ENCODE measurements around the gene OR2T33. TPM values are rescaled to one million over a fixed set of nuclear protein-coding genes. Genes with fewer than 3 reads are reported as not detected.

Gene OR2T33
- polyA plus RNA-seq, 3 donors: not detected

Other genes starting within 250 kb of the OR2T33 start
- gene OR2L2, start 247.9 kb downstream of the OR2T33 start, polyA plus RNA-seq (ENCODE audit: insufficient read length in 3 of 3): under 1 TPM; 0.04 to 0.14 (median 0.06) TPM
- gene OR2L3, start 231.1 kb downstream of the OR2T33 start, polyA plus RNA-seq (ENCODE audit: insufficient read length in 3 of 3): not detected
- gene OR2L13, start 182.8 kb downstream of the OR2T33 start, polyA plus RNA-seq (ENCODE audit: insufficient read length in 3 of 3): not detected
- gene OR2M5, start 132.8 kb downstream of the OR2T33 start, polyA plus RNA-seq (ENCODE audit: insufficient read length in 3 of 3): not detected
- not detected for gene OR2M2, start 103.2 kb downstream of the OR2T33 start, polyA plus RNA-seq (ENCODE audit: insufficient read length in 3 of 3)
- under 1 TPM in 2 of 3 donors, not detected in 1; 0.04 to 0.06 TPM for gene OR2M3, start 80.7 kb downstream of the OR2T33 start, polyA plus RNA-seq (ENCODE audit: insufficient read length in 3 of 3)
- under 1 TPM in 2 of 3 donors, not detected in 1; 0.03 to 0.08 TPM for gene OR2M4, start 46.6 kb downstream of the OR2T33 start, polyA plus RNA-seq (ENCODE audit: insufficient read length in 3 of 3)
- under 1 TPM in 2 of 3 donors, not detected in 1; 0.03 to 0.05 TPM for gene OR2T12, start 25.4 kb upstream of the OR2T33 start, polyA plus RNA-seq (ENCODE audit: insufficient read length in 3 of 3)
- not detected for gene OR2M7, start 46.6 kb upstream of the OR2T33 start, polyA plus RNA-seq (ENCODE audit: insufficient read length in 3 of 3)
- gene OR14C36, start 70.8 kb upstream of the OR2T33 start, polyA plus RNA-seq (ENCODE audit: insufficient read length in 3 of 3): not detected
- not detected for gene OR2T4, start 83.7 kb upstream of the OR2T33 start, polyA plus RNA-seq (ENCODE audit: insufficient read length in 3 of 3)
- gene OR2T6, start 97.8 kb upstream of the OR2T33 start, polyA plus RNA-seq (ENCODE audit: insufficient read length in 3 of 3): under 1 TPM in 1 of 3 donors, not detected in 2; 0.06 TPM
- gene OR2T1, start 125.1 kb upstream of the OR2T33 start, polyA plus RNA-seq (ENCODE audit: insufficient read length in 3 of 3): not detected
- gene OR2T2, start 167.7 kb upstream of the OR2T33 start, polyA plus RNA-seq (ENCODE audit: insufficient read length in 3 of 3): under 1 TPM in 1 of 3 donors, not detected in 2; 0.06 TPM
- not detected for gene OR2T3, start 195.4 kb upstream of the OR2T33 start, polyA plus RNA-seq (ENCODE audit: insufficient read length in 3 of 3)
- under 1 TPM in 1 of 3 donors, not detected in 2; 0.12 TPM for gene OR2T5, start 210.6 kb upstream of the OR2T33 start, polyA plus RNA-seq (ENCODE audit: insufficient read length in 3 of 3)
- under 1 TPM in 1 of 3 donors, not detected in 2; 0.11 TPM for gene OR2G6, start 230.1 kb upstream of the OR2T33 start, polyA plus RNA-seq (ENCODE audit: insufficient read length in 3 of 3)

All from renal cortex interstitium (tissue), 3 donors.